Measurements from ENCODE around the gene PDRG1.
"Not testable (repeated sequence)": the region's sequence is repeated elsewhere in the genome, so short reads cannot be mapped to it uniquely, and the experiment has no call there.

PDRG1 gene

GRCh38 chr20:31918466-31919105 is 33.3 kb downstream of the PDRG1 start:
- Histone ChIP-seq H3K4me1 (ENCODE audit: insufficient read depth, low read length) (no peaks in the 10 kb centered on the region), H2AFZ (ENCODE audit: low read depth, low read length) (no peak overlapping the region), H3K27me3 (ENCODE audit: insufficient read depth, low read length) (no peaks in the 10 kb centered on the region), H3K9me3 (ENCODE audit: low read length) (peaks cover 2% of the 10 kb centered on the region), H3K36me3 (ENCODE audit: insufficient read depth, low read length) (no peaks in the 10 kb centered on the region), H3K4me3 (ENCODE audit: low read length) (no peak overlapping the region)

GRCh38 chr20:31917962-31918412 is 33.9 kb downstream of the PDRG1 start:
- not testable (repeated sequence) for H2AFZ ChIP-seq (ENCODE audit: low read depth, low read length); H3K9me3 ChIP-seq (ENCODE audit: low read length); H3K27me3 ChIP-seq (ENCODE audit: insufficient read depth, low read length); H3K36me3 ChIP-seq (ENCODE audit: insufficient read depth, low read length); H3K4me3 ChIP-seq (ENCODE audit: low read length); H3K4me1 ChIP-seq (ENCODE audit: insufficient read depth, low read length)

DNA sequence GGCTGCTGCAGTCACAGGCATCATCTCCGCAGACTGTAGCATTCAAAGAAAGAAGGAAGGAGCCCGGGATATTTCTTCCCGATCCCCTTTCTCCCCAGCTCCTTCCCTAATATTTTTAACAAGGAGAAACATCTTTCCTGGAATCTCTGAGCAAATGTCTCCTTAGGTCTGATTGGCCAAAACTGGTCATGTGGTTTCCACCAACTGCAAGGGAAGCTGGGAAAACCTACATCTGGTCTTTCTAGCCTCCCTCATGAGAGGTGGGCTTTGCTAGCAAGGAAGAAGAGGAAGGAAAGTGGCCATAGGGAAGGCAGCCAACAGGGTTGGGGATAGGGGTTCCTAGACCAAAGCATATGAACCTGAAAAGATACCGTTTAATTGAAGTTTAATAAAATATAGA is 35.1 kb downstream of the PDRG1 start:
- Histone ChIP-seq H3K36me3 (ENCODE audit: insufficient read depth, low read length) (no peaks in the 10 kb centered on the region), H2AFZ (ENCODE audit: low read depth, low read length) (no peak overlapping the region), H3K4me3 (ENCODE audit: low read length) (no peak overlapping the region), H3K27me3 (ENCODE audit: insufficient read depth, low read length) (no peaks in the 10 kb centered on the region), H3K9me3 (ENCODE audit: low read length) (peaks cover 2% of the 10 kb centered on the region), H3K4me1 (ENCODE audit: insufficient read depth, low read length) (no peaks in the 10 kb centered on the region)

DNA sequence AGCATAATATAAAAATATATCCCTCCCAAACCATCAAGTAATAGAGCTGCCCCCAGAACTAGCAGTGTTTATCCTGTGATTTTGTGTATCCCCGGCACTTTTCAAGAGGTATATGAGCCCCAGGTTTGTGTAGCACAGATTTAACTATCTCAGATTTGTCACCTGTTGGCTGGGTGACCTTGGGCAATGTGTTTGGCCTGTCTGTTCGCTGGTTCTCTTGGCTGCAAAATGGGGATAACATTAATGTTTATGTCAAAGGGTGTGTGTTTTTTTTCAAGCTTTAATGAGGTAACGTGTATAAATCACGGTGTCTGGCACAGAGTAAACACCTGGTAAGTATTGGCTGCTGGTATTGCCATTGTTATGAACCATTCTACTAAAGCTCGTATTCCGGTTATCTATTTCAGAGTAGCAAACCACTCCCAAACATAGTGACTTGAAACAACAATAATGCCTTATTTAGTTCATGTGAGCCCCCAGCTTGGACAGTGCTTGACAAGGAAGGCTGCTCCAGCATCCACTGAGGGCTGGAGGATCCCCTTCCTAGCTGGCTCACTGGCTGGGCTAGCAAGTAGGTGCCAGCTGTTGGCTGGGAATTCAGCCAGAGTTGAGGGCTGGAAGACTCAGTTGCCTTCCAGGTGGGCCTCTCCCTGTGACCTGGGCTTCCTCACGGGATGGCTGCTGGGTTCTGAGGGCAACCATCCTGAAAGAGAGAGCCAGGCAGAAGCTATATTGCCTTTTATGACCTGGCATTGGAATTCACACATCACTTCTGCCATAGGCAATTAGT is 36.2 kb downstream of the PDRG1 start:
- Histone ChIP-seq H3K27me3 (ENCODE audit: insufficient read depth, low read length) (no peaks in the 10 kb centered on the region), H3K4me3 (ENCODE audit: low read length) (no peak overlapping the region), H3K4me1 (ENCODE audit: insufficient read depth, low read length) (peaks cover 3% of the 10 kb centered on the region), H2AFZ (ENCODE audit: low read depth, low read length) (no peak overlapping the region), H3K36me3 (ENCODE audit: insufficient read depth, low read length) (no peaks in the 10 kb centered on the region), H3K9me3 (ENCODE audit: low read length) (peaks cover 2% of the 10 kb centered on the region)

- H3K9me3 ChIP-seq (ENCODE audit: low read length) = peaks cover 2% of the 10 kb centered on the region
- no peak overlapping the region for H2AFZ ChIP-seq (ENCODE audit: low read depth, low read length)
- no peaks in the 10 kb centered on the region for H3K27me3 ChIP-seq (ENCODE audit: insufficient read depth, low read length)
- H3K36me3 ChIP-seq (ENCODE audit: insufficient read depth, low read length) = no peaks in the 10 kb centered on the region
- H3K4me3 ChIP-seq (ENCODE audit: low read length) = no peak overlapping the region
- H3K4me1 ChIP-seq (ENCODE audit: insufficient read depth, low read length) = peaks cover 3% of the 10 kb centered on the region
Observed at GRCh38 chr20:31914170-31914569, 37.7 kb downstream of the PDRG1 start.

DNA sequence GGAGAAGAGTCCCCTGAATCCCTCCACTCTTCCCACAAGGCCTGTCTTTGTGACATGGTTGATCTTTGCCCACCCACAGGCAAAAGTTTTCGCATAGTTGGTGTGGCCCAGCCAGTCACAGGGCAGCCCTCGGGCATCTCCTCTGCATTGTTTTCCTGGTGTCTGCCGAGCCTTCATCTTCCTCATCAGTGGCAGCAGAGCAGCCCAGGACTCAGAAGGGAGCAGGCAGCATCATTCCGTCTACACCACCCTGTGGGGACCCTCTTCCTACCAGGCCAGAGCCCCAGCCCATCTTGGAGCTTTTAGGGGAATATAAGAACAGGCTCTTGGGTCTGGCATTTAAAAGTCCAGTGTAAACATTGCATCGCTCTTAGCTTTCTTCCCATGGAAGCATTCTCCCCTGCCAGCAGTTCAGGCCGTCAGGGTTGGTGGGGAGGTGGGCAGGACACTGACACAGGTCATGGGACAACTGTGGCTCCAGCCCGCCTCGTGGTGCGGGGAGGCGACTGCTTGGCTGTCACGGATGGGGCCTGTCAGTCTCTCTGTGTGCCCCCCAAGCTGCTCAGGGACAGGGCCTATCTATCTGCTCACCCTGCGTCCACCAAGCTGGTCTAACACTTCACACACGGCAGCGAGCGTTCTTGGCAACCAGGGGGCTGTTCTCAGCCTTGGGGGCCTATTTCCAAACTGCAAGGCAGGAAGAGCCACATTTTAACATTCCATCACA is 38.3 kb downstream of the PDRG1 start:
- H3K4me3 ChIP-seq (ENCODE audit: low read length) = no peak overlapping the region
- no peaks in the 10 kb centered on the region for H3K36me3 ChIP-seq (ENCODE audit: insufficient read depth, low read length)
- H3K9me3 ChIP-seq (ENCODE audit: low read length) = peaks cover 2% of the 10 kb centered on the region
- no peaks in the 10 kb centered on the region for H3K27me3 ChIP-seq (ENCODE audit: insufficient read depth, low read length)
- no peak overlapping the region for H2AFZ ChIP-seq (ENCODE audit: low read depth, low read length)
- H3K4me1 ChIP-seq (ENCODE audit: insufficient read depth, low read length) = peaks cover 3% of the 10 kb centered on the region

DNA sequence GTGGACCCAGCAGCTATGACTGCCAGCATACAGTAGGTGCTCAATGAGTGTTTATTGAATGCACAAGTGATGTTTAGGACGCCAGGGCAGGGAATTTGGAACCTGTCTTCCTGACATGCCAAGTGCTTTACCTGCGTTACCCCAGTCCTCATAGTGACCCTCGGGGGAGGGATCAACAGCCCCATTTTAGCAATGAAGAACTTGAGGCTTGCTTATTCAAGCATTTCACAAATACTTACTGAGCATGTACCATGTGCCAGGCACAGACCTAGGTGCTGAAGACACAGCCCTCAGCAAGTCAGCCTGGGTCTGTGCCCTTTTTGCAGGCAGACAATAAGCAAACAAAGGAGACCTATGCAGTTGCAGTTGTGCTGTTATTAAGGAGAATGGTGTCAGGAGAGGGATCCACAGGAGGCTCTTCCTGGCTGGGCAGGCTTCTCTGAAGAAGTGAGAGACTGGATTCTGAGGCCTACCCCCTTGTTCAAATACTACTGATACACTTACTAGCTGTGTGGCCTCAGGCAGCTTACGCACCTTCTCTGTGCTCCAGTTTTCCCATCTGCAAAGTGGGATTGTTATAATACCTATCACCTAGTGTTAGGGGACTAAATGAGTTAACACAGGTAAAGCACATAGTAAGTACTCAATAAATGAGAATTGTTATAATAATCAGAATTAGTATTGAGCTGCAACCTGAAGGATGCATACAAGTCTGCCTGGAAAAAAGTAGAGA is 41.6 kb downstream of the PDRG1 start:
- H3K27me3 ChIP-seq (ENCODE audit: insufficient read depth, low read length) = no peaks in the 10 kb centered on the region
- no peaks in the 10 kb centered on the region for H3K36me3 ChIP-seq (ENCODE audit: insufficient read depth, low read length)
- H2AFZ ChIP-seq (ENCODE audit: low read depth, low read length) = no peak overlapping the region
- H3K4me1 ChIP-seq (ENCODE audit: insufficient read depth, low read length) = peaks cover 3% of the 10 kb centered on the region
- H3K9me3 ChIP-seq (ENCODE audit: low read length) = no peaks in the 10 kb centered on the region
- H3K4me3 ChIP-seq (ENCODE audit: low read length) = no peak overlapping the region

DNA sequence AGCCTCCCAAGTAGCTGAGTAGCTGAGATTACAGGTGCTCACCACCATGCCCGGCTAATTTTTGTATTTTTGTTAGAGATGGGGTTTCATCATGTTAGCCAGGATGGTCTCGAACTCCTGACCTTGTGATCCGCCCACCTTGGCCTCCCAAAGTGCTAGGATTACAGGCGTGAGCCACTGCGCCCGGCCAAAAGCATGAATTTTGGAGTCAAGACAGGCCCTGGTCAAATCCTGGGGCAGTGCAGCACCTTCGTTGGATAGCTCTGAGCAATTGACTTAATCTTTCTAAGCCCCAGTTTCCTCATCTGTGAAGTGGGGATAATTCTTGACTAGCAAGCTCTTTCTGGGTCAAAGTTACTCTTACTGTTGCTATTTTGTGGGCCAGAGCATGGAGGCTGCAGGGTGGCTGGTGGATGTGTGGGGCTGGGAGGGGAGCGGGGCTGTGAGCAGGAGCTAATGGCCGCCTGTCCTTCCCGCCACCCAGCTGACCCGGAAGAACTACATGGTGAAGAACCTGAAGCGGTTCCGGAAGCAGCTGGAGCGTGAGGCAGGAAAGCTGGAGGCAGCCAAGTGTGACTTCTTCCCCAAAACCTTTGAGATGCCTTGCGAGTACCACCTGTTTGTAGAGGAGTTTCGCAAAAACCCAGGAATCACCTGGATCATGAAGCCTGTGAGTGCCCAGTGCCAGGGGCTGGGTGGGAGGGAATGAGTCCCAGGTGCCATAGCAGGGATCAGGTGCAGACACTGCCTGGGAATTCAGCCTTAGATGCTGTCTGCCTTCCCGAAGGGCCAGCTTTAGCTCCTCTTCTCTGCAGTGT is 42.4 kb downstream of the PDRG1 start:
- H3K4me1 ChIP-seq (ENCODE audit: insufficient read depth, low read length) = peaks cover 3% of the 10 kb centered on the region
- H3K4me3 ChIP-seq (ENCODE audit: low read length) = no peak overlapping the region
- H3K36me3 ChIP-seq (ENCODE audit: insufficient read depth, low read length) = no peaks in the 10 kb centered on the region
- H3K27me3 ChIP-seq (ENCODE audit: insufficient read depth, low read length) = no peaks in the 10 kb centered on the region
- no peaks in the 10 kb centered on the region for H3K9me3 ChIP-seq (ENCODE audit: low read length)
- H2AFZ ChIP-seq (ENCODE audit: low read depth, low read length) = no peak overlapping the region

GRCh38 chr20:31908424-31908823 is 43.4 kb downstream of the PDRG1 start:
- Histone ChIP-seq H3K9me3 (ENCODE audit: low read length) (no peaks in the 10 kb centered on the region), H3K4me3 (ENCODE audit: low read length) (no peak overlapping the region), H3K27me3 (ENCODE audit: insufficient read depth, low read length) (no peaks in the 10 kb centered on the region), H2AFZ (ENCODE audit: low read depth, low read length) (no peak overlapping the region), H3K36me3 (ENCODE audit: insufficient read depth, low read length) (no peaks in the 10 kb centered on the region), H3K4me1 (ENCODE audit: insufficient read depth, low read length) (peaks cover 3% of the 10 kb centered on the region)

GRCh38 chr20:31908016-31908415 is 43.8 kb downstream of the PDRG1 start:
- Histone ChIP-seq H3K9me3 (ENCODE audit: low read length) (no peaks in the 10 kb centered on the region), H3K4me3 (ENCODE audit: low read length) (no peak overlapping the region), H3K36me3 (ENCODE audit: insufficient read depth, low read length) (no peaks in the 10 kb centered on the region), H3K4me1 (ENCODE audit: insufficient read depth, low read length) (peaks cover 3% of the 10 kb centered on the region), H2AFZ (ENCODE audit: low read depth, low read length) (no peak overlapping the region), H3K27me3 (ENCODE audit: insufficient read depth, low read length) (no peaks in the 10 kb centered on the region)

DNA sequence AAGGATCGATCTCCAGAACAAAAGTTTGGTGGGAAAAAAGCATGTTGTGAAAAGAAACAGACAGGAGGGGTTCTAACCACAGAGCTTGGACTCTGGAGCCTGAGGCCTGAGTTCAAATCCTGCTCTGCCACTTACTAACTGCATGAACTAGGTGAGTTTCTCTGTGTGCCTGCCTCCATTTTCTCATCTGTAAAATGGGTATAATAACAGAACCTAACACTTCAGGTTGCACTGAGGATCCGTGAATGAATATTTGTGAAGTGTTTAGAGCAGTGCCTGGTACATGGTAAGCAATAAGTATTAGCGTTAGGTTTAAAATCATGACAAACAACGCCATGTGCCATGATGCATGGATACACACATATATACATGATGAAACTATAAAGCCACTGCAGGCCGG is 44.8 kb downstream of the PDRG1 start:
- Histone ChIP-seq H3K9me3 (ENCODE audit: low read length) (no peaks in the 10 kb centered on the region), H3K36me3 (ENCODE audit: insufficient read depth, low read length) (no peaks in the 10 kb centered on the region), H2AFZ (ENCODE audit: low read depth, low read length) (no peak overlapping the region), H3K27me3 (ENCODE audit: insufficient read depth, low read length) (no peaks in the 10 kb centered on the region), H3K4me1 (ENCODE audit: insufficient read depth, low read length) (peaks cover 3% of the 10 kb centered on the region), H3K4me3 (ENCODE audit: low read length) (no peak overlapping the region)

GRCh38 chr20:31906001-31906400 is 45.8 kb downstream of the PDRG1 start:
- no peak overlapping the region for H3K4me3 ChIP-seq (ENCODE audit: low read length)
- H2AFZ ChIP-seq (ENCODE audit: low read depth, low read length) = no peak overlapping the region
- no peaks in the 10 kb centered on the region for H3K4me1 ChIP-seq (ENCODE audit: insufficient read depth, low read length)
- H3K9me3 ChIP-seq (ENCODE audit: low read length) = no peaks in the 10 kb centered on the region
- H3K36me3 ChIP-seq (ENCODE audit: insufficient read depth, low read length) = no peaks in the 10 kb centered on the region
- no peaks in the 10 kb centered on the region for H3K27me3 ChIP-seq (ENCODE audit: insufficient read depth, low read length)

Measured in neuron (in vitro differentiated cells).